SK-N-SH treated with all-trans-retinoic acid at 6 μM for 48 hours (cell line): ENCODE data around the gene CHST15.

Experiments used
- ATAC-seq: fragments of 200-7000 bp; cut with Tn5 transposase; 3 replicates; pipeline ENCODE4 v1.9.1; 2020; ENCODE audit warnings: mild to moderate bottlenecking, moderate library complexity
- ARNTL ChIP-seq: fragments of 450-650 bp; formaldehyde crosslinking; IDR thresholded peaks from 2 replicates; pipeline ENCODE4 v1.5.0; 2020; ENCODE audit warnings: low read depth, mild to moderate bottlenecking, moderate library complexity, borderline replicate concordance
- BACH2 ChIP-seq: fragments of 250-450 bp; sonication (Bioruptor Pico); IDR thresholded peaks from 2 replicates; pipeline ENCODE4 v1.9.0; 2021; ENCODE audit warnings: mild to moderate bottlenecking, borderline replicate concordance
- CREB5 ChIP-seq: fragments of 250-450 bp; sonication (Bioruptor Pico); IDR thresholded peaks from 2 replicates; pipeline ENCODE4 v1.5.1; 2020; ENCODE audit warnings: low read depth, mild to moderate bottlenecking, moderate library complexity
- CSDC2 ChIP-seq: fragments of 250-450 bp; sonication (Bioruptor Pico); IDR thresholded peaks from 2 replicates; pipeline ENCODE4 v1.5.0; 2020; ENCODE audit warnings: mild to moderate bottlenecking, moderate library complexity
- ESRRG ChIP-seq: fragments of 250-450 bp; sonication (Bioruptor Pico); IDR thresholded peaks from 2 replicates; pipeline ENCODE4 v1.6.1; 2021; ENCODE audit warnings: mild to moderate bottlenecking
- GLIS3 ChIP-seq: fragments of 250-450 bp; sonication (Bioruptor Pico); IDR thresholded peaks from 2 replicates; pipeline ENCODE4 v1.5.0; 2020; ENCODE audit warnings: mild to moderate bottlenecking, moderate library complexity
- ISL1 ChIP-seq: fragments of 250-450 bp; sonication (Bioruptor Pico); IDR thresholded peaks from 2 replicates; pipeline ENCODE4 v2.1.2; 2022; ENCODE audit warnings: mild to moderate bottlenecking, moderate library complexity
- OSR1 ChIP-seq: fragments of 250-450 bp; sonication (Bioruptor Pico); IDR thresholded peaks from 2 replicates; pipeline ENCODE4 v1.8.0; 2022; ENCODE audit warnings: moderate library complexity, mild to moderate bottlenecking, inconsistent platforms
- POU6F1 ChIP-seq: fragments of 250-450 bp; sonication (Bioruptor Pico); IDR thresholded peaks from 2 replicates; pipeline ENCODE4 v1.8.0; 2021; ENCODE audit warnings: low read depth, mild to moderate bottlenecking, moderate library complexity, borderline replicate concordance
- PPARA ChIP-seq: fragments of 250-450 bp; sonication (Bioruptor Pico); IDR thresholded peaks from 2 replicates; pipeline ENCODE4 v1.5.0; 2020; ENCODE audit warnings: mild to moderate bottlenecking, borderline replicate concordance
- RARB ChIP-seq: fragments of 250-450 bp; sonication (Bioruptor Pico); IDR thresholded peaks from 2 replicates; pipeline ENCODE4 v1.8.0; 2021; ENCODE audit warnings: mild to moderate bottlenecking, moderate library complexity
- TCF4 ChIP-seq: fragments of 250-450 bp; sonication (Bioruptor Pico); IDR thresholded peaks from 2 replicates; pipeline ENCODE4 v1.8.0; 2021; ENCODE audit warnings: mild to moderate bottlenecking, moderate library complexity, borderline replicate concordance
- TOX ChIP-seq: fragments of 250-450 bp; sonication (Bioruptor Pico); IDR thresholded peaks from 2 replicates; pipeline ENCODE4 v1.8.0; 2021; ENCODE audit warnings: mild to moderate bottlenecking, moderate library complexity, borderline replicate concordance
- ZC3H10 ChIP-seq: fragments of 250-450 bp; sonication (Bioruptor Pico); IDR thresholded peaks from 2 replicates; pipeline ENCODE4 v1.5.1; 2021; ENCODE audit warnings: mild to moderate bottlenecking, moderate library complexity
- ZFP3 ChIP-seq: fragments of 250-450 bp; sonication (Bioruptor Pico); IDR thresholded peaks from 2 replicates; pipeline ENCODE4 v1.5.0; 2020; ENCODE audit warnings: mild to moderate bottlenecking, moderate library complexity
- ZFP30 ChIP-seq: fragments of 450-650 bp; formaldehyde crosslinking; IDR thresholded peaks from 2 replicates; pipeline ENCODE4 v1.5.0; 2022; ENCODE audit warnings: mild to moderate bottlenecking, moderate library complexity
- ZNF565 ChIP-seq: fragments of 450-650 bp; formaldehyde crosslinking; conservative IDR thresholded peaks from 2 replicates; pipeline ENCODE4 v1.5.0; 2020; ENCODE audit warnings: low read depth, mild to moderate bottlenecking, moderate library complexity
- ZNF70 ChIP-seq: fragments of 450-650 bp; formaldehyde crosslinking; IDR thresholded peaks from 2 replicates; pipeline ENCODE4 v1.5.0; 2020; ENCODE audit warnings: mild to moderate bottlenecking, moderate library complexity
- ZNF8 ChIP-seq: fragments of 450-650 bp; formaldehyde crosslinking; IDR thresholded peaks from 2 replicates; pipeline ENCODE4 v1.5.0; 2020; ENCODE audit warnings: mild to moderate bottlenecking, moderate library complexity
- TF ChIP-seq, protein P1 (sequence below): fragments of 250-450 bp; sonication (Bioruptor Pico); IDR thresholded peaks from 2 replicates; pipeline ENCODE4 v1.8.0; 2020; ENCODE audit warnings: mild to moderate bottlenecking, moderate library complexity, borderline replicate concordance

The CHST15 gene

DNA sequence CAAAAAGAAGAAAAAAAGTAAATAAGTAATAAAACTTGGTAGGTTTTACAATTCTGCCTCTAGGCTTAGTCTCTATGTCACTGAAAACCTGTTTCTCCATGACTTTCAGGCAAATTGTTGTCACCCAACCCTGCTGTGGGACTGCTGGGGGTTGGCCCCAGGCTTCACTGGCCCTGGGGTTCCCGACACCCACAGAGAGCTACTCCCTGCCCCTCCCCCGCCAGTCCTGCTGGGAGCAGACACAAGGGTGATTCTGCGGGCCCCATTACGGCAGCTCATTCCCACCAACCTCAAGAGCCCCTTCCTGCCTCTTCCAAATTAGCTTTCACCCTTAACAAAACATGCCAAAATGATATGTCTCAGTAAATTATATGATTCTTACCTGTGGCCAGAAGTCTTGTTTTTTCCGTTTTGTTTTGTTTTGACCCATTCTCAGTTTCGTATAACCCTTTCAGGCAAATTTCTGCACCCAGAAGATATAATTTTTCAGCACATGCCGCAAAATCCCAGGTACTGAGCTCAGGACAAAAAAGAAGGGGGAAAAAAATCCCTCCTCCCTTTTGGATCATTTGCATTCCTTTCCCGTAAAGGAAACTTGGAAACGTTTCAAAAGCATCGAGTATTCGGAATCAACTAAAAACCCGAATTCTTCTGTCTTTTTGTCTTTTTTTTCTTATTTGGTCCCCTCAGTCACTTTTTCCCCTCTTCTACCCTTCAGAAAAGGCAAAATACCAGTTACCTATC is 27.8 kb downstream of the CHST15 start:
- ATAC-seq, result no peak

DNA sequence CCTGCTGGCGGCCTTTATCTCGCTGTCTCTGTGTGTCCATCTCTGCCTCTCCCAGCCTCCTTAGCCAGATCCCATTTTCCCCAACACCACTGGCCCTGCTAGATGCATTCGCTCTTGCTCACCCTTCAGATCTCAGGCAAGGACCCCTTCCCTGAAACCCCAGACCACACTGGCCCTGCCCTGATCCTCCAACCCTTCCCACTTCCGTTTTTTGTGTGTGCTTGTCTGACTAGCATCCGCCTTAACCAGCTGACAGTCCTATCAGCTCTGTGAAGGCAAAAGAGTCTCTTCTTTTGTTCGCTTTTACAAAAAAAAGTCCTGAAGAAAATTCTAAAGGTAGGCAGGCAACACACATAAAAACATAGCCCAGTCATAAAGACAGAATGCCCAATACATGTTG is 28.7 kb downstream of the CHST15 start:
- TF ChIP-seq ZNF565 (CRISPR knock-in tag) (no peak), ZFP3 (CRISPR knock-in tag) (no peak), ZC3H10 (CRISPR knock-in tag) (no peak), GLIS3 (no peak), ISL1 (CRISPR knock-in tag) (no peak), ZNF8 (no peak), TCF4 (CRISPR knock-in tag) (no peak), ZNF70 (no peak), ARNTL (CRISPR knock-in tag) (no peak)
- TF ChIP-seq, protein P1, sequence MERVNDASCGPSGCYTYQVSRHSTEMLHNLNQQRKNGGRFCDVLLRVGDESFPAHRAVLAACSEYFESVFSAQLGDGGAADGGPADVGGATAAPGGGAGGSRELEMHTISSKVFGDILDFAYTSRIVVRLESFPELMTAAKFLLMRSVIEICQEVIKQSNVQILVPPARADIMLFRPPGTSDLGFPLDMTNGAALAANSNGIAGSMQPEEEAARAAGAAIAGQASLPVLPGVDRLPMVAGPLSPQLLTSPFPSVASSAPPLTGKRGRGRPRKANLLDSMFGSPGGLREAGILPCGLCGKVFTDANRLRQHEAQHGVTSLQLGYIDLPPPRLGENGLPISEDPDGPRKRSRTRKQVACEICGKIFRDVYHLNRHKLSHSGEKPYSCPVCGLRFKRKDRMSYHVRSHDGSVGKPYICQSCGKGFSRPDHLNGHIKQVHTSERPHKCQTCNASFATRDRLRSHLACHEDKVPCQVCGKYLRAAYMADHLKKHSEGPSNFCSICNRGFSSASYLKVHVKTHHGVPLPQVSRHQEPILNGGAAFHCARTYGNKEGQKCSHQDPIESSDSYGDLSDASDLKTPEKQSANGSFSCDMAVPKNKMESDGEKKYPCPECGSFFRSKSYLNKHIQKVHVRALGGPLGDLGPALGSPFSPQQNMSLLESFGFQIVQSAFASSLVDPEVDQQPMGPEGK, result no peak
- no peak for ATAC-seq

More for the DNA sequence above, 27.8 kb downstream of the CHST15 start:
- TF ChIP-seq ISL1 (CRISPR knock-in tag) (no peak), ZNF8 (no peak), ZFP3 (CRISPR knock-in tag) (no peak), CREB5 (CRISPR knock-in tag) (no peak), ZNF70 (no peak), ESRRG (no peak)

DNA sequence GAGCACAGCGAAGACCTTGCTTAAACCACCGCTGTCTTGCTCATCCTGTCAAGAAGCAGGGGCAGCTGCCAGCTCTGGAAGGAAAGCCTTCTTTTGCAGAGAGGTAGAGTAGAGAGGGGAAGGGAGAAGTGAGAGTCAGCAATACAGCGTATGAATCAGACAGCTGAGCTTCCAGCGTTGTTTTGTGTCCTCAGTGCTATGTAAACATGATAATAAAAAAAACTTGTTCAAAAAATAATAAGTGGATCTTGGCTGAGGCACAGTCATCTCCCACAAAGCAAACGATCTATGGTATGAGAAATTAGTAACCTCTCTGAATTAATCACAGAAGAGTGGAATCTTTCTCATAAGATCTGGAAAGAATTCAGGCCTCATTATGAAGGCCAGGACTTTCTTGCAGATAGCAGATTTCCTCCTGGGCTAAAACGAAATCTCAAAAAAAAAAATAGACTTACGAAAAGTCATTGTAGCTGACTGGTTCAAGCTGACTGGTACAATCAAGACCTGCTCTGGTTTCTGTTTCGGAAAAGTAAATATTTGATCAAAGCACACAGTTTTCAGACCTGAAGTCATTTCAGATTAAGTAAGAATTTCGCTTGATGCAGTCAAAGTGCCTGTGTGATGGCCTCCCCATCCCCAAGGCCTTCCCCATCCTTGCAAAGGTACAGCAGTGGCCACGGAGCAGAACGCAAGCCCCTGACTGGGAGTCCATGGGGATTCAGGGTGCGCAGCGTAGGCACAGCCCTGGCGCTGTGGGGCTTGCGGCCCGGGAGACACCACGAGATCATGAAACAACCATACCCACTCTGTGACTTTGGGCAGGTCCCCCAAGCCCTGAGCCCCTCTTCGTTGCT is 29.4 kb downstream of the CHST15 start:
- no peak for ATAC-seq
- TF ChIP-seq RARB (CRISPR knock-in tag), result no peak
- no peak for TF ChIP-seq ZC3H10 (CRISPR knock-in tag)
- TF ChIP-seq OSR1, result no peak
- TF ChIP-seq POU6F1, result no peak
- no peak for TF ChIP-seq ZNF70
- TF ChIP-seq, protein P1, result no peak
- no peak for TF ChIP-seq ESRRG
- no peak for TF ChIP-seq TCF4 (CRISPR knock-in tag)
- no peak for TF ChIP-seq ZFP30 (CRISPR knock-in tag)
- no peak for TF ChIP-seq ZNF8
- TF ChIP-seq GLIS3, result no peak
- TF ChIP-seq CREB5 (CRISPR knock-in tag), result no peak
- TF ChIP-seq ZNF565 (CRISPR knock-in tag), result no peak
- TF ChIP-seq ZFP3 (CRISPR knock-in tag), result no peak
- TF ChIP-seq PPARA (CRISPR knock-in tag), result no peak
- no peak for TF ChIP-seq CSDC2 (CRISPR knock-in tag)
- TF ChIP-seq TOX, result no peak
- no peak for TF ChIP-seq ARNTL (CRISPR knock-in tag)
- no peak for TF ChIP-seq BACH2 (CRISPR knock-in tag)
- TF ChIP-seq, all 23 proteins: peak for 0
